Measurements from ENCODE around the gene AQP12A. TPM values are rescaled to one million over a fixed set of nuclear protein-coding genes. Genes with fewer than 3 reads are reported as not detected.

AQP12A gene
- total and polyA plus RNA-seq, 9 of the 15 experiments (the other 6 are each of a cell fraction or from before 2014, with no cell fraction given), result not detected

- BruUV-seq (replicated peaks), result no TSS peak
- ATAC-seq, result no peak; the same call in 2 of the 3 replicates
- Histone ChIP-seq H3K4me1 (replicated peaks in 1 of 2; ENCODE audit: control insufficient read depth in 2 of 2, insufficient read depth in 2 of 2, low read length in 2 of 2) (peaks cover 0 to 7% of the 10 kb centered on the region in 2 experiments; a peak in 1 of 5 replicates), H3K4me2 (ENCODE audit: insufficient read depth, low read length) (no peak overlapping the region), H3K27me3 (ENCODE audit: control insufficient read depth in 2 of 2, insufficient read depth in 2 of 2, low read length in 2 of 2) (peaks cover 2 to 51% of the 10 kb centered on the region in 2 experiments; a peak in 4 of 5 replicates), H3K27ac (ENCODE audit: extremely low read depth, low read depth, low read length) (no peak overlapping the region), H3K36me3 (ENCODE audit: control insufficient read depth, insufficient read depth, low read length) (no peaks in the 10 kb centered on the region), H3K9ac (ENCODE audit: insufficient read depth in 1 of 2, low read depth in 2 of 2, low read length in 2 of 2) (no peak overlapping the region; a peak in 1 of 4 replicates), H3K9me3 (replicated peaks; ENCODE audit: control insufficient read depth, insufficient read depth, low read depth, low read length) (no peaks in the 10 kb centered on the region), H4K20me1 (replicated peaks; ENCODE audit: control insufficient read depth, insufficient read depth, low read length) (no peaks in the 10 kb centered on the region), H3K4me3 (no peak overlapping the region), H2AFZ (ENCODE audit: low read depth, low read length) (no peak overlapping the region), H3K9me1 (ENCODE audit: control insufficient read depth, insufficient read depth, low read length) (no peaks in the 10 kb centered on the region), H3K79me2 (ENCODE audit: control insufficient read depth, insufficient read depth, low read length) (no peaks in the 10 kb centered on the region)
- CTCF ChIA-PET (ENCODE audit: low intra/inter-chr PET ratio), result no interaction called here
- in situ Hi-C loops (cut with MboI) (no loop called here), intact Hi-C loops (cut with micrococcal nuclease) (no loop called here)
- 2% methylated on average over 7 of the region's 10 CpGs for WGBS (ENCODE audit: insufficient coverage, low coverage, missing lambda C conversion rate)
- POLR2A ChIA-PET, result no interaction called here
- FAIRE-seq, result no peak
- no peak for DNase-seq (ENCODE audit: extremely low read depth in 1 of 4, low spot score in 3 of 4)
- TF ChIP-seq PHB2 (IDR thresholded peaks at IDR 0.05; ENCODE audit: low read depth) (no peak), ZNF780A (CRISPR knock-in tag; IDR thresholded peaks at IDR 0.05) (no peak), IRF9 (tag; IDR thresholded peaks at IDR 0.05) (no peak), ZNF263 (CRISPR knock-in tag; IDR thresholded peaks at IDR 0.05; ENCODE audit: borderline replicate concordance) (peak; percentile 93)
- TF ChIP-seq, protein P1, sequence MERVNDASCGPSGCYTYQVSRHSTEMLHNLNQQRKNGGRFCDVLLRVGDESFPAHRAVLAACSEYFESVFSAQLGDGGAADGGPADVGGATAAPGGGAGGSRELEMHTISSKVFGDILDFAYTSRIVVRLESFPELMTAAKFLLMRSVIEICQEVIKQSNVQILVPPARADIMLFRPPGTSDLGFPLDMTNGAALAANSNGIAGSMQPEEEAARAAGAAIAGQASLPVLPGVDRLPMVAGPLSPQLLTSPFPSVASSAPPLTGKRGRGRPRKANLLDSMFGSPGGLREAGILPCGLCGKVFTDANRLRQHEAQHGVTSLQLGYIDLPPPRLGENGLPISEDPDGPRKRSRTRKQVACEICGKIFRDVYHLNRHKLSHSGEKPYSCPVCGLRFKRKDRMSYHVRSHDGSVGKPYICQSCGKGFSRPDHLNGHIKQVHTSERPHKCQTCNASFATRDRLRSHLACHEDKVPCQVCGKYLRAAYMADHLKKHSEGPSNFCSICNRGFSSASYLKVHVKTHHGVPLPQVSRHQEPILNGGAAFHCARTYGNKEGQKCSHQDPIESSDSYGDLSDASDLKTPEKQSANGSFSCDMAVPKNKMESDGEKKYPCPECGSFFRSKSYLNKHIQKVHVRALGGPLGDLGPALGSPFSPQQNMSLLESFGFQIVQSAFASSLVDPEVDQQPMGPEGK (CRISPR knock-in tag; IDR thresholded peaks at IDR 0.05; ENCODE audit: borderline replicate concordance), result no peak
These were observed 41.4 kb downstream of the AQP12A start for GRCh38 chr2:240732911-240733622.
